GM19023 (cell line): ENCODE results near the gene SOX18.

Source experiments
- ATAC-seq: cut with Tn5 transposase; IDR thresholded peaks from one replicate; pipeline ENCODE4 v1.9.1; 2021; ENCODE audit warnings: mild to moderate bottlenecking, moderate library complexity; ENCODE audit not compliant: unreplicated experiment

The SOX18 gene

GRCh38 chr20:64039293-64040160, 9.9 kb downstream of the SOX18 start:
- peak; percentile 3 for ATAC-seq

GRCh38 chr20:64038565-64039292, 10.7 kb downstream of the SOX18 start:
- peak; percentile 55 for ATAC-seq

- ATAC-seq, result peak; percentile 24
Measured at GRCh38 chr20:64038224-64038564, 11.2 kb downstream of the SOX18 start.

- ATAC-seq, result no peak
Measured at GRCh38 chr20:64037498-64038213, 11.8 kb downstream of the SOX18 start.

GRCh38 chr20:64037199-64037497, 12.3 kb downstream of the SOX18 start:
- ATAC-seq, result no peak

- ATAC-seq, result no peak
Measured at GRCh38 chr20:64036346-64037198, 12.9 kb downstream of the SOX18 start.

GRCh38 chr20:64035933-64036345, 13.5 kb downstream of the SOX18 start, which contains the start of gene C20orf204:
C20orf204 (plus strand) TSS chr20:64036182; CDS start chr20:64036324, 142 bp downstream.
- ATAC-seq, result no peak

GRCh38 chr20:64035066-64035932, 14.1 kb downstream of the SOX18 start:
- no peak for ATAC-seq

- ATAC-seq, result no peak
Measured at GRCh38 chr20:64033981-64034493, 15.4 kb downstream of the SOX18 start.

- no peak for ATAC-seq
Measured at GRCh38 chr20:64032706-64033624, 16.5 kb downstream of the SOX18 start.

- ATAC-seq, result no peak
Measured at GRCh38 chr20:64031822-64032314, 17.6 kb downstream of the SOX18 start.

- no peak for ATAC-seq
Measured at GRCh38 chr20:64030371-64031134, 18.9 kb downstream of the SOX18 start.

- no peak for ATAC-seq
Measured at GRCh38 chr20:64029293-64030117, 19.9 kb downstream of the SOX18 start.

GRCh38 chr20:64027981-64028685, 21.3 kb downstream of the SOX18 start:
- no peak for ATAC-seq

- no peak for ATAC-seq
Measured at GRCh38 chr20:64025826-64026412, 23.5 kb downstream of the SOX18 start.
